ENCODE data around the gene HS6ST1. TPM values are rescaled to one million over a fixed set of nuclear protein-coding genes. Genes with fewer than 3 reads are reported as not detected.
"Not testable (repeated sequence)": the region's sequence is repeated elsewhere in the genome, so short reads cannot be mapped to it uniquely, and the experiment has no call there.

The HS6ST1 gene
- total RNA-seq, 1 experiment from 2014 or later = 20.3 TPM

GRCh38 chr2:128268145-128268544 lies 50.5 kb downstream of the HS6ST1 start:
- H3K27ac Mint-ChIP-seq (ENCODE audit: unreplicated experiment); POLR2A ChIA-PET; BruUV-seq (replicated peaks); intact Hi-C loops (cut with micrococcal nuclease; ENCODE audit: unreplicated experiment); H3K4me3 ChIP-seq (ENCODE audit: low read depth, low read length); H3K4me3 Mint-ChIP-seq (ENCODE audit: unreplicated experiment); DNase-seq; H3K9me3 Mint-ChIP-seq (ENCODE audit: unreplicated experiment); H3K9me3 ChIP-seq; CTCF ChIA-PET; H3K4me1 ChIP-seq; H3K36me3 ChIP-seq (ENCODE audit: control insufficient read depth, insufficient read depth, low read length); H3K27me3 ChIP-seq (replicated peaks; ENCODE audit: control insufficient read depth, insufficient read depth, low read length); H3K4me1 Mint-ChIP-seq (ENCODE audit: low read depth, unreplicated experiment); H3K27me3 Mint-ChIP-seq (ENCODE audit: insufficient read depth, unreplicated experiment): not testable (repeated sequence)
- H3K36me3 Mint-ChIP-seq (ENCODE audit: insufficient read depth, unreplicated experiment) = peaks cover 22% of the 10 kb centered on the region

- CTCF ChIA-PET, POLR2A ChIA-PET: not testable (repeated sequence)
Measured at GRCh38 chr2:128267649-128268048, 51.0 kb downstream of the HS6ST1 start.

GRCh38 chr2:128267197-128267596 lies 51.5 kb downstream of the HS6ST1 start:
- H3K4me3 Mint-ChIP-seq (ENCODE audit: unreplicated experiment); POLR2A ChIA-PET; H3K9me3 Mint-ChIP-seq (ENCODE audit: unreplicated experiment); H3K27me3 ChIP-seq (replicated peaks; ENCODE audit: control insufficient read depth, insufficient read depth, low read length); H3K36me3 ChIP-seq (ENCODE audit: control insufficient read depth, insufficient read depth, low read length); H3K4me1 ChIP-seq; BruUV-seq (replicated peaks); H3K4me1 Mint-ChIP-seq (ENCODE audit: low read depth, unreplicated experiment); H3K9me3 ChIP-seq; H3K4me3 ChIP-seq (ENCODE audit: low read depth, low read length); H3K27me3 Mint-ChIP-seq (ENCODE audit: insufficient read depth, unreplicated experiment); H3K27ac Mint-ChIP-seq (ENCODE audit: unreplicated experiment); DNase-seq; CTCF ChIA-PET; intact Hi-C loops (cut with micrococcal nuclease; ENCODE audit: unreplicated experiment): not testable (repeated sequence)
- peaks cover 18% of the 10 kb centered on the region for H3K36me3 Mint-ChIP-seq (ENCODE audit: insufficient read depth, unreplicated experiment)

More at GRCh38 chr2:128267649-128268048, 51.0 kb downstream of the HS6ST1 start:
- peaks cover 22% of the 10 kb centered on the region for H3K36me3 Mint-ChIP-seq (ENCODE audit: insufficient read depth, unreplicated experiment)
- H3K9me3 ChIP-seq; BruUV-seq (replicated peaks); DNase-seq; intact Hi-C loops (cut with micrococcal nuclease; ENCODE audit: unreplicated experiment); H3K27ac Mint-ChIP-seq (ENCODE audit: unreplicated experiment); H3K27me3 Mint-ChIP-seq (ENCODE audit: insufficient read depth, unreplicated experiment); H3K9me3 Mint-ChIP-seq (ENCODE audit: unreplicated experiment); H3K4me1 ChIP-seq; H3K4me3 Mint-ChIP-seq (ENCODE audit: unreplicated experiment); H3K4me3 ChIP-seq (ENCODE audit: low read depth, low read length); H3K27me3 ChIP-seq (replicated peaks; ENCODE audit: control insufficient read depth, insufficient read depth, low read length); H3K4me1 Mint-ChIP-seq (ENCODE audit: low read depth, unreplicated experiment); H3K36me3 ChIP-seq (ENCODE audit: control insufficient read depth, insufficient read depth, low read length): not testable (repeated sequence)

- intact Hi-C loops (cut with micrococcal nuclease; ENCODE audit: unreplicated experiment); POLR2A ChIA-PET: not testable (repeated sequence)
Measured at GRCh38 chr2:128266463-128266862, 52.2 kb downstream of the HS6ST1 start.

GRCh38 chr2:128265608-128265993 lies 53.1 kb downstream of the HS6ST1 start:
- H3K27ac Mint-ChIP-seq (ENCODE audit: unreplicated experiment); H3K4me3 Mint-ChIP-seq (ENCODE audit: unreplicated experiment); POLR2A ChIA-PET; H3K9me3 ChIP-seq; DNase-seq; H3K4me1 ChIP-seq; CTCF ChIA-PET; H3K36me3 ChIP-seq (ENCODE audit: control insufficient read depth, insufficient read depth, low read length); H3K4me3 ChIP-seq (ENCODE audit: low read depth, low read length); H3K4me1 Mint-ChIP-seq (ENCODE audit: low read depth, unreplicated experiment); H3K27me3 ChIP-seq (replicated peaks; ENCODE audit: control insufficient read depth, insufficient read depth, low read length); intact Hi-C loops (cut with micrococcal nuclease; ENCODE audit: unreplicated experiment); H3K9me3 Mint-ChIP-seq (ENCODE audit: unreplicated experiment); H3K27me3 Mint-ChIP-seq (ENCODE audit: insufficient read depth, unreplicated experiment); BruUV-seq (replicated peaks): not testable (repeated sequence)
- peaks cover 16% of the 10 kb centered on the region for H3K36me3 Mint-ChIP-seq (ENCODE audit: insufficient read depth, unreplicated experiment)

More at GRCh38 chr2:128266463-128266862, 52.2 kb downstream of the HS6ST1 start:
- DNase-seq; BruUV-seq (replicated peaks); CTCF ChIA-PET; H3K4me3 ChIP-seq (ENCODE audit: low read depth, low read length); H3K27me3 Mint-ChIP-seq (ENCODE audit: insufficient read depth, unreplicated experiment); H3K27me3 ChIP-seq (replicated peaks; ENCODE audit: control insufficient read depth, insufficient read depth, low read length); H3K9me3 Mint-ChIP-seq (ENCODE audit: unreplicated experiment); H3K27ac Mint-ChIP-seq (ENCODE audit: unreplicated experiment); H3K4me3 Mint-ChIP-seq (ENCODE audit: unreplicated experiment); H3K36me3 ChIP-seq (ENCODE audit: control insufficient read depth, insufficient read depth, low read length); H3K4me1 ChIP-seq; H3K9me3 ChIP-seq; H3K4me1 Mint-ChIP-seq (ENCODE audit: low read depth, unreplicated experiment): not testable (repeated sequence)
- H3K36me3 Mint-ChIP-seq (ENCODE audit: insufficient read depth, unreplicated experiment) = peaks cover 16% of the 10 kb centered on the region

Measured in Caco-2 (cell line).